Kidney (tissue), 14 donors: Measurements from ENCODE around the gene GFRA1. TPM values are rescaled to one million over a fixed set of nuclear protein-coding genes. Genes with fewer than 3 reads are reported as not detected.
A peak's percentile ranks its signal among the peaks of the same experiment; 100 is the strongest.

ENCODE experiments used
- DNase-seq, 5 donors: peaks; one replicate each; pipeline ENCODE4 v3.0.0-alpha.2; 2013 to 2020
- FAIRE-seq: peaks from 2 replicates; lab custom pipeline; 2012; peaks lifted over from hg19 to GRCh38; lab: Jason Lieb, UNC
- H3K27ac ChIP-seq, 2 donors: one replicate each; pipeline ENCODE4 v1.7.0; 2013; ENCODE audit warnings: low read depth in 2 of 2, low read length in 2 of 2, inconsistent platforms in 1 of 2
- H3K27me3 ChIP-seq: one replicate; pipeline ENCODE4 v1.7.1; 2013; ENCODE audit warnings: low read length, inconsistent platforms; ENCODE audit not compliant: control insufficient read depth, insufficient read depth
- H3K36me3 ChIP-seq, 3 donors: one replicate each; pipeline versions ENCODE4 v1.7.0 to v1.7.1; 2013; ENCODE audit warnings: low read length in 3 of 3, control low read depth in 1 of 3, inconsistent platforms in 1 of 3; ENCODE audit not compliant: insufficient read depth in 3 of 3, control insufficient read depth in 2 of 3
- H3K4me1 ChIP-seq, 3 donors: one replicate each; pipeline versions ENCODE4 v1.7.0 to v1.7.1; 2013; ENCODE audit warnings: low read length in 3 of 3, inconsistent platforms in 1 of 3, low read depth in 1 of 3; ENCODE audit not compliant: control insufficient read depth in 2 of 3, insufficient read depth in 2 of 3
- H3K4me3 ChIP-seq, 3 donors: one replicate each; pipeline versions ENCODE4 v1.7.0 to v1.8.1; 2013; ENCODE audit warnings: low read length in 3 of 3, control low read depth in 1 of 3, inconsistent platforms in 1 of 3
- H3K9ac ChIP-seq, 3 donors: one replicate each; pipeline versions ENCODE4 v1.7.0 to v1.7.1; 2013; ENCODE audit warnings: low read length in 3 of 3, control low read depth in 1 of 3, inconsistent platforms in 1 of 3
- H3K9me3 ChIP-seq, 3 donors: one replicate each; pipeline versions ENCODE4 v1.7.0 to v1.7.1; 2013; ENCODE audit warnings: low read length in 3 of 3, control low read depth in 1 of 3, inconsistent platforms in 1 of 3; ENCODE audit not compliant: control insufficient read depth in 2 of 3, insufficient read depth in 1 of 3
- CTCF ChIP-seq: IDR thresholded peaks from 3 replicates; pipeline ENCODE4 v1.5.1; 2012; ENCODE audit warnings: mild to moderate bottlenecking, moderate library complexity, borderline replicate concordance; ENCODE audit not compliant: insufficient read depth; ENCODE audit errors: extremely low read depth
- intact Hi-C: fragments of 100-400 bp; cut with DNase I; formaldehyde crosslinking; loops from one replicate; pipeline ENCODE4 v1.11.1; 2022
- polyA plus RNA-seq: library from polyadenylated mRNA; stranded (reverse); fragments of 350-450 nt; fragmentation: Illumina TruSeq; extraction: RNeasy Lipid Tissue Mini Kit (QIAGEN cat#74804); gene quantifications from one replicate; pipeline ENCODE4 v1.2.3, GENCODE V29; 2014; ENCODE audit warnings: low read depth, low replicate concordance; ENCODE audit not compliant: insufficient read depth
- total RNA-seq: library from RNA; stranded (reverse); fragmentation: NEBNext Ultra II Directional; extraction: Animal tissue kit (Norgen Biotek cat#: 25700); gene quantifications from one replicate; pipeline ENCODE4 v1.2.1, GENCODE V29; 2021
- donor health status: control.
- donor health status: control.
- donor health status: control.
- donor health status: control.
- donor health status: control.
- donor health status: DM: yes; HTN: yes; CAD: no.
- donor health status: Normal renal cell carcinoma (clear cell type).

GFRA1 gene
- total and polyA plus RNA-seq, 2 donors from 2014 or later, result 3.0 to 22.3 TPM

GRCh38 chr10:116096526-116096925, 176.5 kb downstream of the GFRA1 start:
- H3K9me3 ChIP-seq, result no peaks in the 10 kb centered on the region
- TF ChIP-seq CTCF, result no peak
- no peak for FAIRE-seq
- H3K9ac ChIP-seq, result no peak overlapping the region
- H3K36me3 ChIP-seq, result no peaks in the 10 kb centered on the region
- no peak overlapping the region for H3K4me3 ChIP-seq
- H3K27me3 ChIP-seq, result no peaks in the 10 kb centered on the region
- intact Hi-C loops, result no loop called here
- H3K4me1 ChIP-seq, result peaks cover 4 to 6% (median 6%) of the 10 kb centered on the region in 3 donors
- DNase-seq, result peak in 1 of 5 donors; percentile 31
- no peak overlapping the region for H3K27ac ChIP-seq

- no peaks in the 10 kb centered on the region for H3K9me3 ChIP-seq
- intact Hi-C loops, result no loop called here
These were observed 178.7 kb downstream of the GFRA1 start for GRCh38 chr10:116094356-116094755.

GRCh38 chr10:116093031-116093430, 180.0 kb downstream of the GFRA1 start:
- Histone ChIP-seq H3K27me3 (no peaks in the 10 kb centered on the region), H3K27ac (no peak overlapping the region), H3K9ac (no peak overlapping the region), H3K4me1 (peaks cover 0 to 2% (median 0%) of the 10 kb centered on the region in 3 donors), H3K9me3 (no peaks in the 10 kb centered on the region), H3K36me3 (no peaks in the 10 kb centered on the region), H3K4me3 (no peak overlapping the region)
- intact Hi-C loops, result no loop called here
- TF ChIP-seq CTCF, result no peak
- DNase-seq, result no peak
- FAIRE-seq, result no peak

More at GRCh38 chr10:116094356-116094755, 178.7 kb downstream of the GFRA1 start:
- H3K9ac ChIP-seq, result no peak overlapping the region
- peaks cover 4 to 6% (median 6%) of the 10 kb centered on the region in 3 donors for H3K4me1 ChIP-seq
- TF ChIP-seq CTCF, result no peak
- no peak overlapping the region for H3K4me3 ChIP-seq
- DNase-seq (no peak), FAIRE-seq (no peak)
- no peaks in the 10 kb centered on the region for H3K27me3 ChIP-seq
- no peak overlapping the region for H3K27ac ChIP-seq
- no peaks in the 10 kb centered on the region for H3K36me3 ChIP-seq

- DNase-seq, result peak in 1 of 5 donors; percentile 37
- no peaks in the 10 kb centered on the region for H3K9me3 ChIP-seq
- H3K36me3 ChIP-seq, result no peaks in the 10 kb centered on the region
- no peak overlapping the region for H3K4me3 ChIP-seq
- H3K9ac ChIP-seq, result no peak overlapping the region
- no peaks in the 10 kb centered on the region for H3K27me3 ChIP-seq
- H3K27ac ChIP-seq, result no peak overlapping the region
- intact Hi-C loops, result no loop called here
- no peak for FAIRE-seq
- no peak for TF ChIP-seq CTCF
- H3K4me1 ChIP-seq, result peaks cover 0 to 2% (median 0%) of the 10 kb centered on the region in 3 donors
These were observed 184.0 kb downstream of the GFRA1 start for GRCh38 chr10:116088985-116089384.
